Loucy (cell line): ENCODE results near the gene IL1RN.
"Not testable (repeated sequence)": the region's sequence is repeated elsewhere in the genome, so short reads cannot be mapped to it uniquely, and the experiment has no call there.

ENCODE experiments used
- H2AFZ ChIP-seq: fragments of 200-600 bp; sonication (generic); 2 replicates; pipeline ENCODE4 v1.6.0; 2016; ENCODE audit warnings: antibody characterized with exemption, mild to moderate bottlenecking, low read length, moderate library complexity
- H3F3A ChIP-seq: fragments of 200-600 bp; 2 replicates; pipeline ENCODE4 v1.6.0; 2016; ENCODE audit warnings: antibody characterized with exemption, low read depth, mild to moderate bottlenecking
- H3K27me3 ChIP-seq: fragments of 200-600 bp; sonication (generic); 2 replicates; pipeline ENCODE4 v1.6.1; 2014; ENCODE audit warnings: low read length, mild to moderate bottlenecking; ENCODE audit not compliant: insufficient read depth, poor library complexity, severe bottlenecking
- H3K36me3 ChIP-seq: fragments of 200-600 bp; sonication (generic); 2 replicates; pipeline ENCODE4 v1.6.1; 2016; ENCODE audit warnings: low read length; ENCODE audit not compliant: insufficient read depth
- H3K4me1 ChIP-seq: fragments of 200-600 bp; sonication (generic); 2 replicates; pipeline ENCODE4 v1.5.1; 2014; ENCODE audit warnings: low read length, mild to moderate bottlenecking; ENCODE audit not compliant: insufficient read depth, poor library complexity, severe bottlenecking
- H3K4me2 ChIP-seq: fragments of 200-600 bp; sonication (generic); 2 replicates; pipeline ENCODE4 v1.6.0; 2014; ENCODE audit warnings: antibody characterized with exemption, low read length, low read depth, mild to moderate bottlenecking; ENCODE audit not compliant: poor library complexity, severe bottlenecking
- H3K4me3 ChIP-seq: fragments of 200-600 bp; sonication (generic); 2 replicates; pipeline ENCODE4 v1.5.1; 2014; ENCODE audit warnings: low read length, mild to moderate bottlenecking, mixed read lengths; ENCODE audit not compliant: poor library complexity, severe bottlenecking
- H3K79me2 ChIP-seq: fragments of 200-600 bp; sonication (generic); 2 replicates; pipeline ENCODE4 v1.6.1; 2014; ENCODE audit warnings: low read length; ENCODE audit not compliant: insufficient read depth
- H3K9ac ChIP-seq: fragments of 200-600 bp; sonication (generic); 2 replicates; pipeline ENCODE4 v1.6.0; 2014; ENCODE audit warnings: mild to moderate bottlenecking, low read depth, low read length, moderate library complexity; ENCODE audit not compliant: poor library complexity, severe bottlenecking
- H3K9me2 ChIP-seq: fragments of 200-600 bp; sonication (generic); replicated peaks from 2 replicates; pipeline ENCODE4 v1.6.1; 2016; ENCODE audit warnings: low read depth, low read length, mixed read lengths
- H3K9me3 ChIP-seq: fragments of 200-600 bp; sonication (generic); 2 replicates; pipeline ENCODE4 v1.6.1; 2014; ENCODE audit warnings: mild to moderate bottlenecking, antibody characterized with exemption, low read length, low read depth; ENCODE audit not compliant: insufficient read depth
- H4K20me1 ChIP-seq: fragments of 200-600 bp; sonication (generic); 2 replicates; pipeline ENCODE4 v1.6.0; 2014; ENCODE audit warnings: antibody characterized with exemption, low read length, mild to moderate bottlenecking; ENCODE audit not compliant: insufficient read depth, poor library complexity, severe bottlenecking
- EZH2phosphoT487 ChIP-seq: fragments of 200-600 bp; IDR thresholded peaks from 2 replicates; pipeline ENCODE4 v1.6.1; 2018; ENCODE audit warnings: antibody characterized with exemption, mild to moderate bottlenecking, moderate library complexity, borderline replicate concordance
- TF ChIP-seq, protein P1 (sequence below): fragments of 200-600 bp; sonication (generic); conservative IDR thresholded peaks from 2 replicates; pipeline ENCODE4 v1.5.1; 2014; ENCODE audit warnings: mild to moderate bottlenecking, antibody characterized with exemption, low read length

Gene IL1RN

DNA sequence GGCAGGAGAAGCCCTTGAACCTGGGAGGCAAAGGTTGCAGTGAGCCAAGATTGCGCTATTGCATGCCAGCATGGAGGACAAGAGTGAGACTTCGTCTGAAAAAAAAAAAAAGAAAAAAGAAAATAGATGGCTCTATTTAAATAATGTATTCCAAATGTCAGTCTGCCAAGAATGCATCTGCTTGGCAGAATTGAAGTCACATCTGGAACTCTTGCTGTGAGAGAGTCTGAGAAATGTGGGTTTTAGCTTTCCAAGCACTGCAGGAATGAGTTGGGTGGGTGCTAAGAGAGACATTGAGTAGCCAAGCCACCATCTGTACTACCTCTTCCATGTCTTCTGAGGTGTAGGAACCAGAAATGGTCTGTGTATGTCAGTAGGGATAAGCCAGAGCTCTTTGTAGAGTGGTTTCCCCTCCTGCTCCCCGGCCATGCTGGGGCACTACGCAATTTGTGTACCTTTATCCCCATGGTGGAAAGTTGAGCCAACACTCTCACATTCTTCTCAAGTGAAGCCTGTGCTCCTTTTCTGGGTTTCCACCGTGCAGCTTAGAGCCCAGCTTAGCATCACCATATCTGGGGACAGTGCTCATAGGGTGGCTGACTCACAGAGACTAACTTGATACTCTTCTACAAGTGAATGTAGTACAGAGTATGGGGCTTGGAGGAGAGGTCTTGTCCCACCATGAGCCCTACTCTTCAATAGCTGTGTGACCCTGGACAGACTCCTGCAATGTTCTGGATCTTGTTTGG, 34.4 kb upstream of the IL1RN start:
- H2AFZ ChIP-seq, result no peak overlapping the region
- H3K9me2 ChIP-seq, result no peaks in the 10 kb centered on the region
- H3K4me1 ChIP-seq, result no peaks in the 10 kb centered on the region
- H3K79me2 ChIP-seq, result no peaks in the 10 kb centered on the region
- H3F3A ChIP-seq, result no peaks in the 10 kb centered on the region
- H3K27me3 ChIP-seq, result no peaks in the 10 kb centered on the region
- H4K20me1 ChIP-seq, result no peaks in the 10 kb centered on the region
- no peaks in the 10 kb centered on the region for H3K36me3 ChIP-seq
- no peaks in the 10 kb centered on the region for H3K9me3 ChIP-seq
- TF ChIP-seq, protein P1, sequence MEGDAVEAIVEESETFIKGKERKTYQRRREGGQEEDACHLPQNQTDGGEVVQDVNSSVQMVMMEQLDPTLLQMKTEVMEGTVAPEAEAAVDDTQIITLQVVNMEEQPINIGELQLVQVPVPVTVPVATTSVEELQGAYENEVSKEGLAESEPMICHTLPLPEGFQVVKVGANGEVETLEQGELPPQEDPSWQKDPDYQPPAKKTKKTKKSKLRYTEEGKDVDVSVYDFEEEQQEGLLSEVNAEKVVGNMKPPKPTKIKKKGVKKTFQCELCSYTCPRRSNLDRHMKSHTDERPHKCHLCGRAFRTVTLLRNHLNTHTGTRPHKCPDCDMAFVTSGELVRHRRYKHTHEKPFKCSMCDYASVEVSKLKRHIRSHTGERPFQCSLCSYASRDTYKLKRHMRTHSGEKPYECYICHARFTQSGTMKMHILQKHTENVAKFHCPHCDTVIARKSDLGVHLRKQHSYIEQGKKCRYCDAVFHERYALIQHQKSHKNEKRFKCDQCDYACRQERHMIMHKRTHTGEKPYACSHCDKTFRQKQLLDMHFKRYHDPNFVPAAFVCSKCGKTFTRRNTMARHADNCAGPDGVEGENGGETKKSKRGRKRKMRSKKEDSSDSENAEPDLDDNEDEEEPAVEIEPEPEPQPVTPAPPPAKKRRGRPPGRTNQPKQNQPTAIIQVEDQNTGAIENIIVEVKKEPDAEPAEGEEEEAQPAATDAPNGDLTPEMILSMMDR, result no peak
- no peak for TF ChIP-seq EZH2phosphoT487
- H3K4me3 ChIP-seq, result no peak overlapping the region
- H3K9ac ChIP-seq, result no peak overlapping the region
- H3K4me2 ChIP-seq, result no peak overlapping the region

DNA sequence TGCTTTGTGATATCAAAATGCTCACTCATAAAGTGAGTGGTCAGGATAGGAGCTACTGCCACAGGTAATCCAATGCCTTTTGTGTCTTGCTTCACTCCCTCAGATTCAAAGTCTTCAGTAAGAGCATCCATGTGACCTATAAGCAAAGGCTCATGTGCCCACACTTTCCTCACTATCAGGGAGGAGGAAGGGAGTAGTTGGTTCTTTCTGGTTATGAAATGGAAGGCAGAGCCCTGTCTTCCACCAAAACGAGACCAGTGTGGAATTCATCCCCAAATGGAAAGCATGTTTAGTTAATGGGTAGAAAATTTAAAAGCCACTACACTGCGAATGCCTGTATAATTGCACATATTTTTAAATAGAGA, 33.8 kb upstream of the IL1RN start:
- Histone ChIP-seq H3F3A (no peaks in the 10 kb centered on the region), H4K20me1 (no peaks in the 10 kb centered on the region), H3K36me3 (no peaks in the 10 kb centered on the region), H2AFZ (no peak overlapping the region), H3K79me2 (no peaks in the 10 kb centered on the region), H3K4me3 (no peak overlapping the region), H3K4me2 (no peak overlapping the region), H3K9ac (no peak overlapping the region), H3K9me3 (no peaks in the 10 kb centered on the region), H3K27me3 (no peaks in the 10 kb centered on the region), H3K4me1 (no peaks in the 10 kb centered on the region), H3K9me2 (no peaks in the 10 kb centered on the region)
- TF ChIP-seq, protein P1, result no peak
- no peak for TF ChIP-seq EZH2phosphoT487

DNA sequence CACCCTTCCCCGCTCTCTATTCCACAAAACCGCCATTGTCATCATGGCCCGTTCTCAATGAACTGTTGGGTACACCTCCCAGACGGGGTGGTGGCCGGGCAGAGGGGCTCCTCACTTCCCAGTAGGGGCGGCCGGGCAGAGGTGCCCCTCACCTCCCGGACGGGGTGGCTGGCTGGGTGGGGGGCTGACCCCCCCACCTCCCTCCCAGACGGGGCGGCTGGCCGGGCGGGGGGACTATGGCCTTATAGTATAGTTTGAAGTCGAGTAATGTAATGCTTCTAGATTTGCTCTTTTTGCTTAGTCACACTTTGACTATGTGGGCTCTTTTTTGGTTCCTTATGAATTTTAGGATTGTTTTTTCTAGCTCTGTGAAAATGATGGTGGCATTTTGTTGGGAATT, 31.1 kb upstream of the IL1RN start:
- not testable (repeated sequence) for H3K9me2 ChIP-seq

DNA sequence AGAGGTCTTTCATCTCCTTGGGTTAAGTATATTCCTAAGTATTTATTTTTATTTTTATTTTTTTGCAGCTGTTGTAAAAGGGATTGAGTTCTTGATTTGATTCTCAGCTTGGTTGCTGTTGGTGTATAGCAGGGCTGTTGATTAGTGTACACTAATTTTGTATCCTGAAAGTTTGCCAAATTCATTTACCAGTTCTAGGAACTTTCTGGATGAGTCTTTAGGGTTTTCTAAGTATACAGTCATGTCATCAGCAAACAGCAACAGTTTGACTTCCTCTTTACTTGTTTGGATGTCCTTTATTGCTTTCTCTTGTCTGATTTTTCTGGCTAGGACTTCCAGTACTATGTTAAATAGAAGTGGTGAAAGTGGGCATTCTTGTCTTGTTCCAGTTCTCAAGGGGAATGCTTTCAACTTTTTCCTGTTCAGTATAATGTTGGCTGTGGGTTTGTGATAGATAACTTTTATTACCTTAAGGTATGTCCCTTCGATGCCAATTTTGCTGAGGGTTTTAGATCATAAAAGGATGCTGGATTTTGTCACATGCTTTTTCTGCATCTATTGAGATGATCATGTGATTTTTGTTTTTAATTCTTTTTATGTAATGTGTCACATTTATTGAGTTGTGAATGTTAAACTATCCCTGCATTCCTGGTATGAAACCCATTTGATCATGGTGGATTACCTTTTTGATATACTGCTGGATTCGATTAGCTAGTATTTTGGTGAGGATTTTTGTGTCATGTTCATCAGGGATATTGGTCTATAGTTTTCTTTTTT, 30.4 kb upstream of the IL1RN start:
- not testable (repeated sequence) for H2AFZ ChIP-seq

More for the DNA sequence above, 31.1 kb upstream of the IL1RN start:
- H3F3A ChIP-seq, H3K4me1 ChIP-seq, H3K36me3 ChIP-seq, H3K79me2 ChIP-seq, H3K9me3 ChIP-seq, H3K27me3 ChIP-seq, H3K9ac ChIP-seq, H3K4me3 ChIP-seq, H4K20me1 ChIP-seq, H3K4me2 ChIP-seq, H2AFZ ChIP-seq: not testable (repeated sequence)

More for the DNA sequence above, 30.4 kb upstream of the IL1RN start:
- H3K9me2 ChIP-seq, H3K79me2 ChIP-seq, H3F3A ChIP-seq, H3K36me3 ChIP-seq, H3K4me1 ChIP-seq, H3K9me3 ChIP-seq, H3K9ac ChIP-seq, H4K20me1 ChIP-seq, H3K27me3 ChIP-seq, H3K4me2 ChIP-seq, H3K4me3 ChIP-seq: not testable (repeated sequence)
